HL-60 (cell line): ENCODE measurements around the gene AMELX.

ENCODE experiments used
- DNase-seq, 2 experiments: peaks; one replicate each; pipeline ENCODE4 v3.0.0-alpha.2; 2010 to 2020; ENCODE audit warnings: low read depth in 1 of 2, low spot score in 1 of 2
- H3K27ac ChIP-seq: fragments of 250-450 bp; sonication (Bioruptor Pico); replicated peaks from 2 replicates; pipeline ENCODE4 v1.5.1; 2020; ENCODE audit warnings: mild to moderate bottlenecking, moderate library complexity
- H3K27me3 ChIP-seq: fragments of 250-450 bp; sonication (Bioruptor Pico); 2 replicates; pipeline ENCODE4 v1.5.1; 2021; ENCODE audit warnings: mild to moderate bottlenecking, moderate library complexity; ENCODE audit not compliant: insufficient read depth, poor library complexity, severe bottlenecking
- H3K4me3 ChIP-seq: replicated peaks from 2 replicates; pipeline ENCODE4 v1.5.1; 2011; ENCODE audit warnings: mild to moderate bottlenecking, control low read depth, low read length; ENCODE audit not compliant: insufficient read depth
- CTCF ChIP-seq: IDR thresholded peaks from one replicate; pipeline ENCODE4 v1.5.1; 2011; ENCODE audit warnings: low read length, control low read depth, inconsistent platforms; ENCODE audit not compliant: insufficient read depth
- GABPA ChIP-seq: IDR thresholded peaks from 2 replicates; pipeline ENCODE4 v1.6.1; 2012; ENCODE audit warnings: low read depth
- POLR2AphosphoS5 ChIP-seq: IDR thresholded peaks from 2 replicates; pipeline ENCODE4 v1.6.1; 2012; ENCODE audit warnings: low read depth
- REST ChIP-seq: IDR thresholded peaks from 2 replicates; pipeline ENCODE4 v1.6.1; 2012; ENCODE audit warnings: low read depth; ENCODE audit not compliant: insufficient replicate concordance
- SPI1 ChIP-seq: IDR thresholded peaks from 2 replicates; pipeline ENCODE4 v1.6.1; 2012; ENCODE audit warnings: low read depth, mild to moderate bottlenecking, borderline replicate concordance

The AMELX gene

GRCh38 chrX:11261260-11261659 is 32.0 kb upstream of the AMELX start:
- no peak overlapping the region for H3K27ac ChIP-seq
- H3K27me3 ChIP-seq, result peaks cover 2% of the 10 kb centered on the region
- H3K4me3 ChIP-seq, result no peak overlapping the region
- TF ChIP-seq REST (no peak), CTCF (no peak), GABPA (no peak), POLR2AphosphoS5 (no peak), SPI1 (no peak)
- DNase-seq, result no peak

GRCh38 chrX:11264925-11265324 is 28.3 kb upstream of the AMELX start:
- no peak overlapping the region for H3K4me3 ChIP-seq
- no peak overlapping the region for H3K27ac ChIP-seq
- H3K27me3 ChIP-seq, result peaks cover 2% of the 10 kb centered on the region
- TF ChIP-seq REST, result no peak
- no peak for TF ChIP-seq SPI1
- no peak for TF ChIP-seq CTCF
- TF ChIP-seq POLR2AphosphoS5, result no peak
- no peak for TF ChIP-seq GABPA
- no peak for DNase-seq

GRCh38 chrX:11265352-11265751 is 27.9 kb upstream of the AMELX start:
- Histone ChIP-seq H3K27me3 (peaks cover 2% of the 10 kb centered on the region), H3K27ac (no peak overlapping the region), H3K4me3 (no peak overlapping the region)
- DNase-seq, result no peak
- no peak for TF ChIP-seq POLR2AphosphoS5
- TF ChIP-seq SPI1, result no peak
- no peak for TF ChIP-seq REST
- TF ChIP-seq GABPA, result no peak
- no peak for TF ChIP-seq CTCF
